GM19463 (cell line): ENCODE data around the gene TOX3.
A peak's percentile ranks its signal among the peaks of the same experiment; 100 is the strongest.

Experiments used
- ATAC-seq: cut with Tn5 transposase; IDR thresholded peaks from one replicate; pipeline ENCODE4 v1.9.1; 2021; ENCODE audit warnings: mild to moderate bottlenecking, moderate library complexity; ENCODE audit not compliant: unreplicated experiment

The TOX3 gene

GRCh38 chr16:52563767-52564611 lies 17.0 kb upstream of the TOX3 start:
- no peak for ATAC-seq

DNA sequence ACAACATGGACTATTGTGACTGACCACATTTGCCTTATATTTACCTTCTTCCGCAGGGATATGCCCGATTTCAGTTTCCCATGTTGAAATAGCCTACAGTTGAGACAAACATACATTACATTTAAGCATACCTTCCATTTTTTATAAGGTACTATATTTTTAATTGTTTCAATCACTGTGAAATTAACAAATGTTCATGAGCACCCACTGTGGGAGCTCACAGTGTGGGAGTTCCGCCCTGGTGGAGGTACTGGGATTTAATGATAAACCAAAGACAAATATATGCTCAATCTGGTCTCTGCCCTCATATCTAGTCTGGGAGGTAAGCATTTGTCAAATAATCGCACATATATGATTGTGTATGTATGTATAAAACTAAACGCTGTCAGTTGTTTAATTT lies 15.8 kb upstream of the TOX3 start:
- ATAC-seq: no peak

- ATAC-seq: no peak
These were observed 15.2 kb upstream of the TOX3 start for GRCh38 chr16:52561910-52562741.

GRCh38 chr16:52558448-52558847 lies 11.5 kb upstream of the TOX3 start:
- no peak for ATAC-seq

- no peak for ATAC-seq
These were observed 10.3 kb upstream of the TOX3 start for GRCh38 chr16:52557236-52557635.

DNA sequence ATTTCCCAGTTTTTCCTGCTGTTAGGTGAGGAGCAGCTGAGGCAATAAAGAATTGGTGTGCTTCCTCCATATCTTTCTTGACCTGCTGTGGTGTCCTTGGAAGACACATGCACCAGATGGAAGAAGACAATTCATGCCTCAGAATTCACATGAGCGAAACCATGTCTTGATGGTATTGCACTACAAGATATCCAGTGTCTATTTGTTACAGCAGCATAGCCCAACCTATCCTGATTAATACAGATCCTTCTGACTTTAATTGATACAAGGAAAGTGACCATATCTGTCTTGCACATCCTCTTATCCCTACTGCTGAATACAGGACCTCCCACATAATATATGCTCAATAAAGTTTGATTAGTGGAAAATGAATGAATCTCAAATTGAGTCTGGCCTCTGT lies 9.1 kb upstream of the TOX3 start:
- ATAC-seq: no peak

DNA sequence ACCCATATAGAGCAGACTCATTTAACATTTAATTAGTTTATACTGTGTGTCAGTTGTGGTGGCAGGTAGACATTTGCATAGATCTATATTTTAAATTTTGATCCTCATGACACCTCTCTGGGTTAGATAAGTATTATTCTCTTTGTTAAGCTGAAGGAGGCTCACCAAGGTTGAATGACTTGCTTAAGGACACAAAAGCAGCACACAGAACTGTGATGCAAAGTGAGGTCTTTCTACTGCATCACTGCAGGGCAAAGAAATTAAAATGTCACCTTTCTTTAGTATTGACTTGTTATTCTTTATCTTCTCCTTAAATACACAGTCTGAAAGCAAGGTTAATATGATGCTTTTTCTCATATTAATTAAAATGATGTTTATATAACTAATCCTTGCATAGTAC lies 8.6 kb upstream of the TOX3 start:
- ATAC-seq: no peak

DNA sequence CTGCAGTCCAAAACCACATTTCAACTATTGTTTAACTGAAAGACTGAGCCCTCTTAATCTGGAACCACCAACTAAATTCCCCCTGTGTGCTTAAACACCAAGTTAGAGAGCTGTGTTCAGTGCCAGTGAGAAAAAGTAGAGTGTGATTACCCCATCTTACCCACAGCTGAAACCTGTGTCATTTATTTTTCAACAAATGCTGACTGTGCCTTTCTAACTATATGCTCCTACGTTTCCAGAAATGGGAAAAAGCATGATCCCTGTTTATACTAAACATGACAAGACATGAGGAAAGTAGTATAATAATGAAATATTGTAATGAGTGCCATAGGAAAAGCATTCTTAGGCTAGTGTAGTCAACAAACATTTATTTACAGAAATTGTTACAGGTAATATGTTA lies 7.4 kb upstream of the TOX3 start:
- no peak for ATAC-seq

- ATAC-seq: no peak
These were observed 6.4 kb upstream of the TOX3 start for GRCh38 chr16:52553322-52553721.

DNA sequence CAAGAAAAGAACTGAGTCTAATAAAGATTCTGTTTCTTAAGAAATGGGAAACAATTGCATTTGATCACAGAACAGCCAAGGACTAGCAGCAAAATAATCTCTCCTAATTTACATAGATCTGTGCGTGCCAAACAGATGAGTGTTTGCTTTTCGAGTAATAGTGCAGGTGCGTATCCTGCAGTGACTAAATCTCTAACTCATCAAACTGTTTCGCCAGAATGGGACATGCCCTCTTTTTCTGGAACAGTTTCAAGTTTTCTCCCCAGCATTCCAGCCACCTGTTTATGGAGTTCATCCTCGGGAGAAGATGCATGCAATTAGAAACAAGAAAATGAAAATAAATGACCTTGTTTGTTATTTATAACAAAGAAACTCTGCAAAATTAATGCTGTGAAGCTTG lies 5.7 kb upstream of the TOX3 start:
- ATAC-seq: no peak

DNA sequence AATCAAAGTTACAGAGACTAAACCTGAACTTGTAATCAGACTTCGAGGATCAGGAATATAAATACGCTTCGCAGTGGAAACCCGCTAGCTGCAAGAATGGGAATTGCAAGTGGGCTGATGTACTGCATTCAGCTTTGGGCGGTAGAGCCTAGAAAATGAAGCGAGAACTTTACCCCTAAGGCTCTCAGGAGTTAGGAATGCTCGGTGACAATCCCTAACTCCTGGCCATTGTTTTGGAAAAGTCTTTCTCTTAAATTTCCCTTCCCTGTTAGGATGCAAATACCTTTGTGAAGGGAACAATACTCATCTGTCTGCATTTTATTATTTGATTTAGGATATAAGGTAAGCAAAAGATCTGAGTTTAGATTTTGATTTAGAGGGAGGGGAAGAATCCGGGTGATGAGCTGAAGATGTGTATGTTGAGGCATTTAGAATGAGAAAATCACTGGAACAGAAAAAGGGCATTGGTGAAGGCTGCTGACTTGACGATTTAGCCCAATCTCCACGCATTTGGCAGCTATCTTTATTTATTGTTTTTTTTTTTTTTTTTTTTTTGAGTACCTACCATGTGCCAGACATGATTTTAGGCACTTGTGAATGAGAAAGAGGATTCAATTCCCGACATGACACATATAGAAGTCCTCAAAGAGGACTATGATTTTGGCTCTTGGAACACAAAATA lies 2.2 kb upstream of the TOX3 start:
- no peak for ATAC-seq

DNA sequence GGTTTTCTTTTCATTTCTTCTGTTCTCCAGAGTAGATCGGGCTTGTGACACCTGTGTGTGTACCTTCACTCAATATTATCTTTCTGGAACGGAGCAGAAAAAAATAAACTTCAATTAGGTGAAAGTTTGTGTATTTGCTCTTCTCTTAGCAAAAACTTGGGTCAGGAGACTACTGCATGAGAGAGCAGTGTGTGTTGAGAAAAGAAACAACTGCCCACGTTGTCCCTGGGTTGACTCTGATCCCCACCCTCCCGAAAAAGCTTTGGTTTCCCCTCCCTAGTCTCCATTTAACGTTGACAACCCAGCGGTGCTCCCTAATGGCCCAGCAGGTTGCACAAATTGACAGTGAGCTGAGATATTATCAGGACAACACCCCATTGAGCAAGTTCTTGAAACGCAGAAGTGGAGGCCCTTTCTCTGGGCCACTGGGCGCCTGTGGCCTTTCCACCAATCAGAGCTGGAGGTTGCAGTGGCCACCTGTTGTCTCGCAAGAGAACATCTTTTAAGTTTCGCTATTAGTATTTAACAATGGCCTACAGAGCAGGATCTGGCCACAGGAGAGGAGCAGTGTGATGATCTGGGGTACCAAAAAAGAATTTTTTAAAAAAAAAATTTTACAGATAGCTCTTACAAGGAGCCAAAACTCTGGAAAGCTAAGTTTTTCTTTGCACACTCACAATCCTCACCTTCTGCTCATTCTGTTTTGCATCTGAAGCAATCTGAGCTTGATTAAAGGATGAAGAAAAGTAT lies 1.5 kb upstream of the TOX3 start:
- ATAC-seq: peak; percentile 66

- ATAC-seq: no peak
These were observed 882 bp upstream of the TOX3 start for GRCh38 chr16:52547834-52548215.

DNA sequence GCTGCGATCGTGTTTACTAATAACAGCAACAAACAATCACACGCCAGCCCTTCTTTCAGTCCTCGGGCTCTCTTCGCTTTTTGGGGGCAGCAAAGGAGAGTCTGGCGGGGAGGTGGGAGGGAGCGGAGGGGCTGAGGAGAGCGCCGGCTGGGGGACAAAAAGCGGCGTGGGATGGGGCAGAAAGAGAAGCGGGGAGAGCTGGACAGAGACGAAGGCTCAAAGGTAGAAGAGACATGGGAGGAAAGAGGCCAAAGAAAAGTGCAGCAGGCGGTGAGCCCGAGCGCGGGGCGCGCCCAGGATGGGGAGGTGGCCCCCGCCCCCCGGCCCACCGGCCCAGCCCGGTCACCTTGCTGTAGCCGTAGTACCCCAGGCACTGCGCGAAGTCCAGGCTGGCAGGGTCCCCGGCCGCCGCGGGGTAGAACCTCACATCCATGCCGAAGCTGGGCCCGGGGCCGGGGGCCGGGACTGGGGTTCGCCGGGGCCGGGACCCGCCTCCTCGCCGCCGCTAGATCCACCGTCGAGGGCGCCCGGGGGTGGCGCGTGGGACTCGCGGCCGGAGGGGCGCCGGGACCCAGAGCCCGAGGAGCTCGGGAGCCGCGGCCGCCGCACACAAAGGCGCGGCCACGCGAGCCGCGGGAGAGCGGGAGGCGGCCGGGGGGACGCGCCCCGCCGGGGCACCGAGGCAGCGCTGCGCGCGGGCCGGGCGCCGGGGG lies 496 bp downstream of the TOX3 start:
- ATAC-seq: no peak

DNA sequence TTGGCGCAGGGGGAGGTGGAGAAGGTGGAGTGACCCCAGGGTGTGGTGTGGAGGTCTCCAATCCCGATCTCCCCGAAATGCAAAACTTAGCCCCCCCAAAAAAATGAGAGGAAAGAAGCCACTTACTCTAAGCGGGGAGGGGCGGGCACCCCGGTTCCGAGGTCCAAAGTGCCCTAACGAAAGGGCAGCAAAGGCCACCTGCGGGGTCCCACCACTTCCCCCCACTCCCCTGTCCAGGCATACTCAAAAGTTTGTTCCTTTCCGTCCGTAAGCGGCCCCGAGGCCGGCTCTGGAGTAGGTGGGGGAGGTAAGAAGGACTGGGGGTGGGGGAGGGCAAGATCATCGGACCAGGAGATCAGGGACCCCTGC lies 1.1 kb downstream of the TOX3 start:
- no peak for ATAC-seq

DNA sequence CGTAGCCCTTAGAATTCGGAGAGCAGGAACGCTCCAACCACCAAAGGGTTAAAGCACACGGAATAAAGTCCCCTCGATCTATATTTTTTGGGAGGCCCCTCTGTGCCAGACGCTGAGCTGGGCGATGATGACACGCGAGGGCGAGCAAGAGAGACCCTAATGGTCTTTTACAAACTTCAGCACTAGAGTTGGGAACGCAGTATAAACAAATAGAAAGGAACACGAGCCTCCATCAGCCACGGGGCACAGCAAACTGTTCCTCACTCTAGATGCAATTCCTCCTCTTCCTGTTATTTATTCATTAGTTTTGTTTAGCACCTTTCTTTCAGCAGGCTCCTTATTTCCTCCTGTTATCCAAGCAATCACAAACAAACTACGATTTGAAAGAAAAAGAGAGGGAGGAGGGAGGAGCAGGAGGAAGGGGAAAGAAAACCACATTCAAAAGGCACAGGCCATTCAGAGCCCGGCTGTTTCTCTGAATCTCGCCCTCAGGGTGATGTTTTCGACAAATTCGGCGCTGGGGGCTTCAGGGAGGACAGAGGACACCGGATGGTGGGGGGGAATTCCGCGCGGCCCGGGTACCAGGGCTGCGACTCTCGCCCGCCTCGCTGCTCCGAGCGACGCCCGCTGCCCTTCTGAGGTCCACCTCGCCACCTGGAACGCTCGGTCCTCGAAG lies 1.6 kb downstream of the TOX3 start:
- no peak for ATAC-seq

DNA sequence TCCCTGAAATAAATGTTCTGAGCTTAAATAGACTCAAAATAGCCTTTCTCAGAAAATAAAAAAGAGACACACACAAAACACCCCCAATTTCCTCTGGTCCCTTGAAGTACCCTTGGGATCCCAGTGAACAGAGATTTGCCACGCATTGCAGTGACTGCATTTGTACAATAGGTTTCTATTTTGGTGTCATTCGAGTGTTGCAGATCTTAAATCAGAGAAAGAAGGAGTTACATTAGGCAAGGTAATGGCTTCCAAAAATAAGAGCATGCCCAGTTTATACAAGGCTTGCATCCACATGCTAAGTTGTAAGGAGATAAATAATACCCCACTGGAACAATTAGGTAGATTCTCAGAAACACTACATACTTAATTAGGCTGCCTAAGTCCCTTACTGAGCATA lies 2.2 kb downstream of the TOX3 start:
- no peak for ATAC-seq

GRCh38 chr16:52543654-52544053 lies 3.3 kb downstream of the TOX3 start:
- no peak for ATAC-seq

- ATAC-seq: no peak
These were observed 6.0 kb downstream of the TOX3 start for GRCh38 chr16:52540910-52541309.

GRCh38 chr16:52539191-52539590 lies 7.8 kb downstream of the TOX3 start:
- ATAC-seq: no peak
